Measurements from ENCODE around the gene GJA4.

DNA sequence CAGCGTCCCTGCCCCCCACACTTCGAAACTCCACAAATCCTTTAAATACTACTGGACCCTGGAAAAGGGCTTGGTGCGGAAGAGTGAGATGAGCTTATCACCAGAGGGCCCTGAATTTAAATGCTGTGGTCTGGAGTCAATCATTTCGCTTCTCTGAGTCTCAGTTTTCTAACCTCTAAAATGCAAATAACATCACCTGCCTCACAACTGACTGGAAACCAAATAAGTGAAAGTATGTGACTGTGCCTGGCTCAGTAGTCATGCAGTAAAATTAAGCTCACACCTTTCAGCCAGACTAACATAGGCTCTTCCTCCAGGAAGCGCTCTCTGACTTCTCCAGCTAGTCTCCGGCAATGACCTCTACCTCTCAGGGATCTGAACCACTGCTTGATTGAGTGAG, 4.2 kb downstream of the GJA4 start:
- TF ChIP-seq, protein P1, sequence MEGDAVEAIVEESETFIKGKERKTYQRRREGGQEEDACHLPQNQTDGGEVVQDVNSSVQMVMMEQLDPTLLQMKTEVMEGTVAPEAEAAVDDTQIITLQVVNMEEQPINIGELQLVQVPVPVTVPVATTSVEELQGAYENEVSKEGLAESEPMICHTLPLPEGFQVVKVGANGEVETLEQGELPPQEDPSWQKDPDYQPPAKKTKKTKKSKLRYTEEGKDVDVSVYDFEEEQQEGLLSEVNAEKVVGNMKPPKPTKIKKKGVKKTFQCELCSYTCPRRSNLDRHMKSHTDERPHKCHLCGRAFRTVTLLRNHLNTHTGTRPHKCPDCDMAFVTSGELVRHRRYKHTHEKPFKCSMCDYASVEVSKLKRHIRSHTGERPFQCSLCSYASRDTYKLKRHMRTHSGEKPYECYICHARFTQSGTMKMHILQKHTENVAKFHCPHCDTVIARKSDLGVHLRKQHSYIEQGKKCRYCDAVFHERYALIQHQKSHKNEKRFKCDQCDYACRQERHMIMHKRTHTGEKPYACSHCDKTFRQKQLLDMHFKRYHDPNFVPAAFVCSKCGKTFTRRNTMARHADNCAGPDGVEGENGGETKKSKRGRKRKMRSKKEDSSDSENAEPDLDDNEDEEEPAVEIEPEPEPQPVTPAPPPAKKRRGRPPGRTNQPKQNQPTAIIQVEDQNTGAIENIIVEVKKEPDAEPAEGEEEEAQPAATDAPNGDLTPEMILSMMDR (conservative IDR thresholded peaks at IDR 0.05; ENCODE audit: low read depth, low read length) = no peak
- TF ChIP-seq EZH2phosphoT487 (IDR thresholded peaks at IDR 0.05; ENCODE audit: borderline replicate concordance, low read length) (no peak), EZH2 (IDR thresholded peaks at IDR 0.05; ENCODE audit: low read length, unreplicated experiment) (no peak)
